Measurements from ENCODE around the gene AMFR. TPM values are rescaled to one million over a fixed set of nuclear protein-coding genes. Genes with fewer than 3 reads are reported as not detected.

AMFR gene
- total and polyA plus RNA-seq, 2 of the 8 experiments (the other 6 are each of a cell fraction or from before 2014, with no cell fraction given), result 18.6 to 21.7 TPM

GRCh38 chr16:56315955-56316354 lies 109.4 kb downstream of the AMFR start (continued):
- TF ChIP-seq GTF2F1 (IDR thresholded peaks at IDR 0.05; ENCODE audit: borderline replicate concordance, low read depth, low read length), result no peak
- no peak for TF ChIP-seq SP1 (IDR thresholded peaks at IDR 0.05; ENCODE audit: low read depth, low read length)
